Measurements from ENCODE around the gene FIGN. TPM values are rescaled to one million over a fixed set of nuclear protein-coding genes. Genes with fewer than 3 reads are reported as not detected.

The FIGN gene
- total RNA-seq, 1 experiment from 2014 or later: not detected

- peaks cover 77% of the 10 kb centered on the region for H3K27me3 ChIP-seq (ENCODE audit: insufficient read depth, low read length)
- no peak for TF ChIP-seq CEBPB (IDR thresholded peaks at IDR 0.05; ENCODE audit: low read depth)
- no peak for TF ChIP-seq RAD21 (IDR thresholded peaks at IDR 0.05; ENCODE audit: low read depth)
- TF ChIP-seq ZBTB33 (IDR thresholded peaks at IDR 0.05; ENCODE audit: extremely low read depth, insufficient replicate concordance, low read length): no peak
- TF ChIP-seq SP1 (IDR thresholded peaks at IDR 0.05; ENCODE audit: low read depth): no peak
- TF ChIP-seq JUND (IDR thresholded peaks at IDR 0.05): no peak
- DNase-seq (ENCODE audit: low read depth, low spot score) (no peak), ATAC-seq (no peak)
- H2AFZ ChIP-seq (ENCODE audit: low read depth, low read length, poor library complexity, severe bottlenecking): no peak overlapping the region
- H3K9ac ChIP-seq (ENCODE audit: low read length): no peak overlapping the region
- no peaks in the 10 kb centered on the region for H3K9me2 ChIP-seq (ENCODE audit: insufficient read depth)
- CTCF ChIA-PET: no interaction called here
- intact Hi-C loops (cut with micrococcal nuclease): no loop called here
- H3K4me3 ChIP-seq (replicated peaks in 1 of 2; ENCODE audit: low read depth in 1 of 2, low read length in 2 of 2): no peak overlapping the region
- no peak overlapping the region for H3K4me2 ChIP-seq (ENCODE audit: low read length)
- RAD21 ChIA-PET (ENCODE audit: low non-redundant PET in 1 of 2, low total read pairs in 2 of 2, uncharacterized antibody in 2 of 2, unreplicated experiment in 2 of 2): no interaction called here
- no peaks in the 10 kb centered on the region for H3K4me1 ChIP-seq (ENCODE audit: control insufficient read depth in 1 of 2, insufficient read depth in 2 of 2, low read length in 2 of 2)
- no TSS peak for BruUV-seq (replicated peaks)
- no peak overlapping the region for H3K27ac ChIP-seq (ENCODE audit: low read depth, low read length)
- H3K79me2 ChIP-seq (ENCODE audit: insufficient read depth, low read length): no peaks in the 10 kb centered on the region
- POLR2A ChIA-PET: no interaction called here
- H3K36me3 ChIP-seq (ENCODE audit: control insufficient read depth in 1 of 2, insufficient read depth in 2 of 2, low read length in 2 of 2): no peaks in the 10 kb centered on the region
- no peaks in the 10 kb centered on the region for H4K20me1 ChIP-seq (ENCODE audit: insufficient read depth)
- no peaks in the 10 kb centered on the region for H3K9me3 ChIP-seq (ENCODE audit: control insufficient read depth in 1 of 2, insufficient read depth in 1 of 2, low read depth in 1 of 2, low read length in 2 of 2)
Observed at GRCh38 chr2:163717515-163717914, 18.3 kb downstream of the FIGN start.

- Histone ChIP-seq H3K79me2 (ENCODE audit: insufficient read depth, low read length) (no peaks in the 10 kb centered on the region), H3K36me3 (ENCODE audit: control insufficient read depth in 1 of 2, insufficient read depth in 2 of 2, low read length in 2 of 2) (no peaks in the 10 kb centered on the region), H3K4me2 (ENCODE audit: low read length) (no peak overlapping the region), H3K9ac (ENCODE audit: low read length) (no peak overlapping the region), H3K4me3 (replicated peaks in 1 of 2; ENCODE audit: low read depth in 1 of 2, low read length in 2 of 2) (no peak overlapping the region), H3K9me2 (ENCODE audit: insufficient read depth) (no peaks in the 10 kb centered on the region), H3K4me1 (ENCODE audit: control insufficient read depth in 1 of 2, insufficient read depth in 2 of 2, low read length in 2 of 2) (no peaks in the 10 kb centered on the region), H4K20me1 (ENCODE audit: insufficient read depth) (no peaks in the 10 kb centered on the region), H2AFZ (ENCODE audit: low read depth, low read length, poor library complexity, severe bottlenecking) (no peak overlapping the region), H3K27me3 (ENCODE audit: insufficient read depth, low read length) (peaks cover 78% of the 10 kb centered on the region), H3K9me3 (ENCODE audit: control insufficient read depth in 1 of 2, insufficient read depth in 1 of 2, low read depth in 1 of 2, low read length in 2 of 2) (no peaks in the 10 kb centered on the region), H3K27ac (ENCODE audit: low read depth, low read length) (no peak overlapping the region)
- no peak for DNase-seq (ENCODE audit: low read depth, low spot score)
- ChIA-PET RAD21 (ENCODE audit: low non-redundant PET in 1 of 2, low total read pairs in 2 of 2, uncharacterized antibody in 2 of 2, unreplicated experiment in 2 of 2) (no interaction called here), POLR2A (no interaction called here), CTCF (no interaction called here)
- BruUV-seq (replicated peaks): no TSS peak
- ATAC-seq: no peak
- intact Hi-C loops (cut with micrococcal nuclease): no loop called here
- TF ChIP-seq EZH2phosphoT487 (IDR thresholded peaks at IDR 0.05; ENCODE audit: borderline replicate concordance) (no peak), JUND (IDR thresholded peaks at IDR 0.05) (no peak), POLR2AphosphoS5 (IDR thresholded peaks at IDR 0.05; ENCODE audit: low read depth, low read length) (no peak), ZNF274 (IDR thresholded peaks at IDR 0.05; ENCODE audit: low read depth, low read length) (no peak), FOSL1 (IDR thresholded peaks at IDR 0.05; ENCODE audit: low read depth) (no peak), SIN3A (IDR thresholded peaks at IDR 0.05; ENCODE audit: low read depth) (no peak), SRF (IDR thresholded peaks at IDR 0.05; ENCODE audit: low read depth) (no peak), EZH2 (IDR thresholded peaks at IDR 0.05) (no peak), ZFX (IDR thresholded peaks at IDR 0.05) (no peak), CBX3 (IDR thresholded peaks at IDR 0.05; ENCODE audit: low read depth) (no peak), YY1 (IDR thresholded peaks at IDR 0.05; ENCODE audit: extremely low read depth, insufficient replicate concordance, low read depth, low read length) (no peak), RAD21 (IDR thresholded peaks at IDR 0.05; ENCODE audit: low read depth) (no peak), ELF1 (IDR thresholded peaks at IDR 0.05; ENCODE audit: borderline replicate concordance, low read depth) (no peak), ZBTB33 (IDR thresholded peaks at IDR 0.05; ENCODE audit: extremely low read depth, insufficient replicate concordance, low read length) (no peak)
Observed at GRCh38 chr2:163716101-163716500, 19.7 kb downstream of the FIGN start.

All from HCT116 (cell line).